ACC112 (cell line): ENCODE results near the gene DGKB.

ENCODE experiments used
- H2AFZ ChIP-seq: fragments of 200-600 bp; sonication (generic); one replicate; pipeline ENCODE4 v1.6.0; 2017; ENCODE audit warnings: antibody characterized with exemption, low read length; ENCODE audit not compliant: unreplicated experiment
- H3K27ac ChIP-seq: fragments of 200-600 bp; sonication (generic); 2 replicates; pipeline ENCODE4 v1.5.1; 2014; ENCODE audit warnings: low read depth, mild to moderate bottlenecking, antibody characterized with exemption, low read length, moderate library complexity
- H3K27me3 ChIP-seq: fragments of 200-600 bp; sonication (generic); 2 replicates; pipeline ENCODE4 v1.6.1; 2014; ENCODE audit warnings: mild to moderate bottlenecking, antibody characterized with exemption, low read length, moderate library complexity, mixed read lengths; ENCODE audit not compliant: insufficient read depth
- H3K36me3 ChIP-seq: fragments of 200-600 bp; sonication (generic); 2 replicates; pipeline ENCODE4 v1.6.1; 2016; ENCODE audit warnings: mild to moderate bottlenecking, antibody characterized with exemption, low read length, moderate library complexity, mixed read lengths; ENCODE audit not compliant: insufficient read depth
- H3K4me1 ChIP-seq: fragments of 200-600 bp; sonication (generic); one replicate; pipeline ENCODE4 v1.6.1; 2016; ENCODE audit warnings: low read length, mixed read lengths; ENCODE audit not compliant: insufficient read depth, unreplicated experiment, control insufficient read depth
- H3K4me3 ChIP-seq: fragments of 200-600 bp; sonication (generic); 2 replicates; pipeline ENCODE4 v1.5.1; 2014; ENCODE audit warnings: mild to moderate bottlenecking, low read depth, low read length
- H3K79me2 ChIP-seq: fragments of 200-600 bp; sonication (generic); one replicate; pipeline ENCODE4 v1.6.0; 2016; ENCODE audit warnings: low read length; ENCODE audit not compliant: control insufficient read depth, unreplicated experiment, insufficient read depth

Gene DGKB

DNA sequence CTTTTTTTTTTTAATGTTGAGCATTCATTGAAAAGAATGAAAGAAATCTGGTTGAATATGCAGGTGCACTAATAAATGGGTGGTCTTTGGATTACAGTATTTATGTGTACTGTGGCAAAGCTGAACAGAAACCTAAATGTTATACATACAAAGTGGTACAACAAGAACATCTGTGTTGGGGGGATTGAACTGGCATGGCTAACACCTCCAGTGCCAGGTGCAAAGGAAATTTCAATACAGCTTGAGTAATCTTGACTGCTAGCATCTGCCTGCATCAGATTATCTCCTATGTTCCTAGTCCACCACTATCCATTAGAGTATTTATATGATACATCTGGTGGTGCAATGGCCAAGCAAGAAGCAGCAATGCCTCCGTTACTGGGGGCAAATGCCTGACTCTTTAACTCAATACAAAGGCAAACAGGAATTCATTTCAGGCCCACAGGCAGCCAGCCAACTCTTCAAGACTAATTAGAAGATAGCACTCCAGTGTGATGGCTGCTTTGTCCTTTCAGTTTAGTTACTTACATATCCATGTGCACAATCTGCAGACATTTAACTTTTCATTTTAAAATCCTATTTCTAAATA, 692.6 kb downstream of the DGKB start:
- no peak overlapping the region for H3K27ac ChIP-seq
- no peaks in the 10 kb centered on the region for H3K27me3 ChIP-seq
- H2AFZ ChIP-seq = no peak overlapping the region
- H3K36me3 ChIP-seq = no peaks in the 10 kb centered on the region
- H3K4me3 ChIP-seq = no peak overlapping the region
- H3K79me2 ChIP-seq = no peaks in the 10 kb centered on the region
- H3K4me1 ChIP-seq = peaks cover 6% of the 10 kb centered on the region

DNA sequence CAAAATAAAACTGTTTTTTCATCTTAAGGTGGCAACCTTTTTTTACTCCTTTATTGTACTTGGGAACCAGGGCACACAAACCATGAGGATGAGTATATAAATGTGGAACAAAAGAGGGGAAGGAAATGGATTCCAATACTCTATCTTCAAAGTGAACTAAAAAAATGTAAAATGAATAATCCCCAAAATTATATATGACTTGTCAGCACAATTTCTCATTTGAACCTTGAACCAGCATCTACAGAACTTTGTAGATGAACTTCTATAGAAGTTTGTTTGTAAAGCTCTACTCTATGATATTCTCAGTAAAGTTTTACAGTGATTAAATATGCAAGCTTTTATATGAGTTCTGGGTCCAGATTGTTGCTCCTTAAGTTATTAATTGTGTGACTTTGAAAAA, 694.8 kb downstream of the DGKB start:
- H2AFZ ChIP-seq = no peak overlapping the region
- no peak overlapping the region for H3K27ac ChIP-seq
- H3K4me3 ChIP-seq = no peak overlapping the region
- H3K79me2 ChIP-seq = no peaks in the 10 kb centered on the region
- H3K27me3 ChIP-seq = no peaks in the 10 kb centered on the region
- H3K36me3 ChIP-seq = no peaks in the 10 kb centered on the region
- H3K4me1 ChIP-seq = peaks cover 6% of the 10 kb centered on the region

DNA sequence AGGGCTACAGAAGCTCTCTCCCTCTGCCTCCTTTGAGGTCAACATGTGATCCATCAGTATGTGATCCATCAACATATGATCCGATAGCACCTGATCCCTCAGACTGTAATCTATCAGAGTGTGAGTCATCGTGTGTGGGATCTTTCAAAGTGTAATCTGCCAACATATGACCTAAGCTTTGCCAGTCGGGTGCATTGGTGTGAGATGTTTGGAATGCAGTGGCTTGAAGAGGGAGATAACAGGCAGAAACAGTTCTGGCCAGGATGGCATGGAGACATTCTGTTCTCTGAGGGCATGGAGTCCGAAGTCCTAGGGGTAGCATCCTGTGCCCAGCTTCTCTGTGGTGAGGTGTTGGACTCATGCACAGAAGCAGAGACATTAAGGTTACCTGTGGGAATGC, 695.4 kb downstream of the DGKB start:
- H3K79me2 ChIP-seq = no peaks in the 10 kb centered on the region
- no peaks in the 10 kb centered on the region for H3K36me3 ChIP-seq
- H3K27me3 ChIP-seq = no peaks in the 10 kb centered on the region
- H3K4me1 ChIP-seq = peaks cover 6% of the 10 kb centered on the region
- no peak overlapping the region for H3K4me3 ChIP-seq
- no peak overlapping the region for H3K27ac ChIP-seq
- no peak overlapping the region for H2AFZ ChIP-seq

DNA sequence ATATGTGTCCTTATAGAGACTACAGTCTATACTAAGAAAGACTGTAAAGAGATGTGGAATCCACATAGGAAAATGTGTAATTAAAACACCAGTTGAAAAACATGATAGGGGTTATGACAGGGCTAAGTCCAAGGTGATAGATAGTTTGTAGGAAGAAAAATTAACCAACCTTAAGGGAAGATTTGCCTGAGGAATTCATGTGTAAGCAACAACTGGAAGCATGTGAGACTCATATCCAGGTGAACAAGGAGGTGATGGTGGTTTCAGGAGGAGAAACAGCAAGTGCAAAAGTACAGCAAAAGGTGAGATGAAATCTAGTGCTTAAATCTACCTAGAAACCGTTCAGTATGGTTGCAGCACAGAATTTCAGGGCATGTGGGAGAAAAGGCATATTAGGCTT, 696.4 kb downstream of the DGKB start:
- Histone ChIP-seq H3K79me2 (no peaks in the 10 kb centered on the region), H3K27ac (no peak overlapping the region), H2AFZ (no peak overlapping the region), H3K4me1 (peaks cover 6% of the 10 kb centered on the region), H3K36me3 (no peaks in the 10 kb centered on the region), H3K4me3 (no peak overlapping the region), H3K27me3 (no peaks in the 10 kb centered on the region)

DNA sequence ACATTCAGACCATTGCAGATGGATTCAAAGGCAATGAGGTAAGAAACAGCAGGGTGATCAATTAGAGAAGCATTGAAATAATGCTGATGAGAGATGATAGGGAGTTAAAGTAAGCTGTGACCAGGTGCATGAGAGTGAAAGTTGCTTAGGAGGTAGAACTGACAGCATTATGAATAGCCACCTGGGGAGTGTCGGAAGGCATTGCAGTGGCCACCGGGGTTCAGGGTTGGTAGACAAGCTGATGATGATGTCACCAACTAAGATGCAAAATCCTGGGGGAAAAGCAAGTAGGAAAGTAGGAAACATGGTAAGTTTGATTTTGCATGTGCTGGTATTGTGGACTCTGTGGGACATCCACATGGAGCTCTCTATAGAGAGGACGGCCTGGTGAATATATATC, 701.2 kb downstream of the DGKB start:
- Histone ChIP-seq H3K79me2 (no peaks in the 10 kb centered on the region), H3K4me3 (no peak overlapping the region), H3K27ac (no peak overlapping the region), H3K36me3 (no peaks in the 10 kb centered on the region), H2AFZ (no peak overlapping the region), H3K27me3 (no peaks in the 10 kb centered on the region), H3K4me1 (peaks cover 13% of the 10 kb centered on the region)

DNA sequence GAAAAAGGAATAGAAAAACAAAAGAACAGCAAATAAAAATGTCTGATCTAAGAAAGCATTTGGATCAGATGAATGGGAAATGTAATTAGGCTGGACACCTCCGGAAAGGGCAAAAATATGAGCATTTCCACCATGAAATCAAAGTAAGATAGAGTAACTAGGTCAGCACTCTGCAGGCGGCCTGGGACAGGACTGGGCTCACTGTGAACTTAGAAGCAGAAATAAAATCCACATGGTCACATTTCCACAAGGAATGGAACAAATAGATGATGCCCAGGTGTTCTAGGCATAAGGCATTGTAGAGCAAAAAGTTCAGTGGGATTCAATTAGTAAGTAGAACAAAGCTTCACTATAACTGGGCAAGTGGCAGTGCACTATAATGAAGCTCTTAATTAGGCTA, 703.2 kb downstream of the DGKB start:
- no peak overlapping the region for H3K27ac ChIP-seq
- H3K79me2 ChIP-seq = no peaks in the 10 kb centered on the region
- H2AFZ ChIP-seq = no peak overlapping the region
- no peaks in the 10 kb centered on the region for H3K36me3 ChIP-seq
- no peaks in the 10 kb centered on the region for H3K27me3 ChIP-seq
- no peak overlapping the region for H3K4me3 ChIP-seq
- H3K4me1 ChIP-seq = peaks cover 17% of the 10 kb centered on the region

DNA sequence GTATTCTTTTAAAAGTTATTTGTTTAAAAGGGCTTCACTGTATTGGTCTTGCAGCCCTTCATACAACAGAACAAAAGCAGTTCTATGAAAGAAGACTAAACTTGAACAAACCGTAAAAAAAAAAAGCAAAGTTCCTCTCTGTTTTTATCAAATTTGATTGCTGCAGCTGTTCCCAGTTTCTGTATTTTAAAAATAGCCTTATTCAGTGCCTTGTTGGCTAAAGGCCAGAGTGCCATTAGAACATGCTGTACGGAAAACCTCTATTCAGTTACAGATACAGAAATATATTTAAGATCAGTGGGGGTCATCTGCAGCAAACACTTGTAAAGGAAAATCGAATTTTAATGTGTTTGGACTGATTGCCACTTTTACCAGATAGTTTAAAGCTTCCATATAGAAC, 705.3 kb downstream of the DGKB start:
- H2AFZ ChIP-seq = no peak overlapping the region
- H3K79me2 ChIP-seq = no peaks in the 10 kb centered on the region
- H3K36me3 ChIP-seq = no peaks in the 10 kb centered on the region
- no peak overlapping the region for H3K4me3 ChIP-seq
- no peaks in the 10 kb centered on the region for H3K27me3 ChIP-seq
- peaks cover 17% of the 10 kb centered on the region for H3K4me1 ChIP-seq
- H3K27ac ChIP-seq = no peak overlapping the region

DNA sequence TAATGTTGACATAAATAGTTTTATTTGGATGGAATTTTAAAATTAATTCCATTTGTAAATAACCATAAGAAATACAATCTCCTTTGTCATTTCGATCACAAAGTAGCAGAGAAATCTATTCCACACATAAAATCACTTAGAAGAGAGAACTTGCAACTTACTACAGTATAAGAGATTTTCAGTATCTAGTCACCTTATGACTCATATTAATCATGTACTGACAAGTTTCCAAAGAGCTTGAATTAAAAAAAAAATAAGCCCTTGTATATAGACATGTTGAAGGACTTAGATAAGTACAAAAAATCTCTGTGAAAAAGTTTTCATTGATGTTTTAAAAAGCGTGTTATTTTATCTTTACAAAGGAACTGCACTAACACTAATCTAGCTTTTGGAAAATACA, 706.0 kb downstream of the DGKB start:
- Histone ChIP-seq H3K4me3 (no peak overlapping the region), H3K4me1 (peaks cover 20% of the 10 kb centered on the region), H2AFZ (no peak overlapping the region), H3K79me2 (no peaks in the 10 kb centered on the region), H3K36me3 (no peaks in the 10 kb centered on the region), H3K27ac (no peak overlapping the region), H3K27me3 (no peaks in the 10 kb centered on the region)

DNA sequence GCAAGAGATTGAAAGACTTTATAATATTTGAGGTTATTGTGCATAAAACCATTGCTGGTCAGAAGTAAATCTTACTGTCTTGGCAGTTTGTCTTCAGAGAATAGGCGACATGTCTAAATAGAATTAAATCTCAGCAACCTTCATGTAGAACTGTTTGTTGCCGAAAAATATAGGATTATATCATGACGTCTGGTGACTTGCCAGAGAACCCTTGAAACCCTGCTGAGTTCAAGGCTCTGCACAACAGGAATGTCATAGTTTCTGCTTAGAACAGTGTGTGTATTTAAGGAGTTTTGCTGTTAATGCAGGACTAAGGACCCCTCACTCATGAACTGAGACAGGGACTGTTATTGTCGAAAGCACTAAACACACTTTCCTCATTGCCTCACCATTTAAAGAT, 706.7 kb downstream of the DGKB start:
- no peak overlapping the region for H2AFZ ChIP-seq
- H3K27me3 ChIP-seq = no peaks in the 10 kb centered on the region
- no peak overlapping the region for H3K4me3 ChIP-seq
- no peak overlapping the region for H3K27ac ChIP-seq
- peaks cover 24% of the 10 kb centered on the region for H3K4me1 ChIP-seq
- no peaks in the 10 kb centered on the region for H3K36me3 ChIP-seq
- no peaks in the 10 kb centered on the region for H3K79me2 ChIP-seq

DNA sequence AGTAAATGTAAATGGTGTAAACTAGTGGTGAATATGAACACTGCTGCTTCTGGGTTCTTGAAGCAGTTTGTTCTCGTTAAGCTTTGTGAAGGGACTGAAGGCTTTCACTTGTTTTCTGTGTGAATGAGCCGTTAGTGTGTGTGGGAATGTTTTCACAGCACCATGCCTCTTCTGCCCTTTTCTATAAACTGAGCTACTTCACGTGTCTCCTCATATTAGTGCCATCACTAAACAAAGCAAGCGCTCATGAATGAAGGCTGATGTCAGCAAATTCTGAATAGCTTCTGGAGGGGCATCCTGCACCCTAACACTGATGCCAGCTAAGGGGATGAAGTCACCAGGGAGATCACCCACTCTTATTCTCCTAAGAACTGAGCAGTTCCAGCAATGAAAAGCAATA, 707.5 kb downstream of the DGKB start:
- Histone ChIP-seq H3K4me3 (no peak overlapping the region), H3K79me2 (no peaks in the 10 kb centered on the region), H3K36me3 (no peaks in the 10 kb centered on the region), H3K27me3 (no peaks in the 10 kb centered on the region), H3K4me1 (peaks cover 24% of the 10 kb centered on the region), H3K27ac (no peak overlapping the region), H2AFZ (no peak overlapping the region)

DNA sequence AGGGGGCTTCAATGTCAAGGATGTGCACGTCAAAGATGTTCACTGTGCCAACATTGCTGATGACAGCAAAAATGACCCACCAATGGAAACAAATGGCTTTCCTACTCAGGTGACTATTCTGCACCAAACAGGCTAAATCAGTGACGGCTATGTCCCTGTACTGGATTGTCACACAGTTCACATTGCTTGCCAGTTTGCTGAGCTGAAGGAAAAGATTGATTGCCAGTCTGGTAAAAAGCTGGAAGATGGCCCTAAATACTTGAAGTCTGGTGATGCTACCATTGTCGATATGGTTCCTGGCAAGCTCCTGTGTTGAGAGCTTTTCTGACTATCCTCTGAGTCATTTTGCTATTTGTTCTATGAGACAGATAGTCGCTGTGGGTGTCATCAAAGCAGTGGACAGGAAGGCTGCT, 710.9 kb downstream of the DGKB start:
- H3K79me2 ChIP-seq = no peaks in the 10 kb centered on the region
- no peak overlapping the region for H3K27ac ChIP-seq
- H2AFZ ChIP-seq = no peak overlapping the region
- H3K4me3 ChIP-seq = no peak overlapping the region
- no peaks in the 10 kb centered on the region for H3K27me3 ChIP-seq
- H3K4me1 ChIP-seq = peaks cover 13% of the 10 kb centered on the region
- H3K36me3 ChIP-seq = no peaks in the 10 kb centered on the region
